GM21528 (cell line): ENCODE results near the gene TGM2.
"Not testable (repeated sequence)": the region's sequence is repeated elsewhere in the genome, so short reads cannot be mapped to it uniquely, and the experiment has no call there.

Experiments
- ATAC-seq: cut with Tn5 transposase; IDR thresholded peaks from one replicate; pipeline ENCODE4 v1.9.1; 2021; ENCODE audit warnings: mild to moderate bottlenecking, moderate library complexity; ENCODE audit not compliant: unreplicated experiment, low FRiP score

The TGM2 gene

GRCh38 chr20:38120625-38120988 is 44.5 kb downstream of the TGM2 start:
- ATAC-seq: no peak

GRCh38 chr20:38119446-38119845 is 45.6 kb downstream of the TGM2 start:
- no peak for ATAC-seq

- ATAC-seq: no peak
These were observed 47.4 kb downstream of the TGM2 start for GRCh38 chr20:38117635-38118034.

- ATAC-seq: no peak
These were observed 47.9 kb downstream of the TGM2 start for GRCh38 chr20:38117205-38117604.

GRCh38 chr20:38116409-38117165 is 48.5 kb downstream of the TGM2 start:
- ATAC-seq: no peak

GRCh38 chr20:38115896-38116295 is 49.2 kb downstream of the TGM2 start:
- ATAC-seq: no peak

- no peak for ATAC-seq
These were observed 49.9 kb downstream of the TGM2 start for GRCh38 chr20:38115205-38115604.

- ATAC-seq: no peak
These were observed 50.7 kb downstream of the TGM2 start for GRCh38 chr20:38114353-38114791.

- ATAC-seq: no peak
These were observed 51.4 kb downstream of the TGM2 start for GRCh38 chr20:38113401-38114325.

- no peak for ATAC-seq
These were observed 52.2 kb downstream of the TGM2 start for GRCh38 chr20:38112930-38113294.

GRCh38 chr20:38112261-38112929 is 52.7 kb downstream of the TGM2 start:
- ATAC-seq: no peak

GRCh38 chr20:38111366-38112232 is 53.5 kb downstream of the TGM2 start:
- ATAC-seq: no peak

- ATAC-seq: no peak
These were observed 54.4 kb downstream of the TGM2 start for GRCh38 chr20:38110525-38111178.

GRCh38 chr20:38109591-38110524 is 55.2 kb downstream of the TGM2 start:
- ATAC-seq: no peak

- no peak for ATAC-seq
These were observed 56.0 kb downstream of the TGM2 start for GRCh38 chr20:38108986-38109541.

- no peak for ATAC-seq
These were observed 56.6 kb downstream of the TGM2 start for GRCh38 chr20:38108438-38108985.

- not testable (repeated sequence) for ATAC-seq
These were observed 57.2 kb downstream of the TGM2 start for GRCh38 chr20:38107916-38108315.

GRCh38 chr20:38107386-38107785 is 57.7 kb downstream of the TGM2 start:
- ATAC-seq: not testable (repeated sequence)
